ENCODE data around the gene PIP4K2A.
"Not testable (repeated sequence)": the region's sequence is repeated elsewhere in the genome, so short reads cannot be mapped to it uniquely, and the experiment has no call there.

PIP4K2A gene

DNA sequence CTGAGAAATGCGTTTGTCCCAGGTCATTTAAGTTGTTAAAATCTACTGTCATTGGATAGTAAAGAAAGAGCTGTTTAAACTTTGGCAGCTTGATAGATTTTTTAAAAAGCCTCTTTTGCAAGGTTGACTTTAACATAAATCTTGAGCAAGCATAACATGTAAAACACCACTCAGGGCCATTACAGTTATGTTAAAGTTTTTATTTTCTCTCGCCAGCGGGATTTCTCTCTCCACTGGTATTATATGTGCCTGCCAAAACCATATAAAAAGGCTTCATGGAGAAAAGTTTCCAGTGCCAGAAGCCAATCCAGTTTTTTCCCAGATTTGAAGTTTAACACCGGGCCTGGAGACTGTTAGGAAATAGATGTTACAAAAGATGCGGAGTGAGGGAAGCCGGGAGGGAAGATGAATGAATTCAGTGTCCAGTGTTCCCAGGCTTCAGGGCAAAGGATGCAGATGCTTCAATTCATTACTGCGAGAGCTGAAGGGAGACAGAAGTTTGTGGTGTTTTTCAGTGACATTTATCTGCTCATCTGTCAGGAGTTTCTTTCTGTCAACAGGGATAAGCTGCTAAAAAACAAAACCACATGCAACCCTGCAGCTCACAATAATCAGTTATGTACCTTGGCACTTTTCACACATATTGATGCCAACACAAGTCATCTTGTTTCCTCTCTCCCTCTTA is 213.6 kb downstream of the PIP4K2A start:
- H3K27ac ChIP-seq (ENCODE audit: low read depth, low read length), result no peak overlapping the region
- no peak overlapping the region for H3K4me3 ChIP-seq (ENCODE audit: low read depth in 1 of 2, low read length in 2 of 2)
- H3K27me3 ChIP-seq (ENCODE audit: control insufficient read depth in 1 of 2, insufficient read depth in 2 of 2, low read length in 2 of 2), result no peaks in the 10 kb centered on the region
- no peak overlapping the region for H3K9ac ChIP-seq (ENCODE audit: low read depth in 1 of 2, low read length in 2 of 2)
- H3K4me1 ChIP-seq (ENCODE audit: control insufficient read depth in 1 of 2, insufficient read depth in 2 of 2, low read length in 2 of 2), result no peaks in the 10 kb centered on the region
- no peaks in the 10 kb centered on the region for H3K9me3 ChIP-seq (ENCODE audit: control insufficient read depth in 1 of 2, low read length in 2 of 2)
- no peaks in the 10 kb centered on the region for H3K36me3 ChIP-seq (ENCODE audit: control insufficient read depth in 1 of 2, insufficient read depth in 2 of 2, low read length in 2 of 2)

DNA sequence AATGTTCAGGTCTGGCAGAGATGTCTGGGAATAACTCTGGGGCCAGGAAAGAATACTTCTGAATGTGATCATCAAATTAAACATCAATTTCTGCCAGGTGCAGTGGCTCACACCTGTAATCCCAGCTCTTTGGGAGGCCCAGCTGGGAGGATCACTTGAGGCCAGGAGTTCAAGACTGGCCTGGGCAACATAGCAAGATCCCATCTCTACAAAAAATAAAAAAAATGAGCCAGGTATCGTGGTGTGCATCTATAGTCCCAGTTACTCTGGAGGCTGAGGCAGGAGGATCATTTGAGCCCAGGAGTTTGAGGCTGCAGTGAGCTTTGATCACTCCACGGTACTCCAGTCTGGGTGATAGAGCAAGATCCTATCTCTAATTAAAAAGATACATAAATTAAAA is 214.4 kb downstream of the PIP4K2A start:
- H3K4me3 ChIP-seq (ENCODE audit: low read depth in 1 of 2, low read length in 2 of 2); H3K4me1 ChIP-seq (ENCODE audit: control insufficient read depth in 1 of 2, insufficient read depth in 2 of 2, low read length in 2 of 2); H3K27me3 ChIP-seq (ENCODE audit: control insufficient read depth in 1 of 2, insufficient read depth in 2 of 2, low read length in 2 of 2); H3K9ac ChIP-seq (ENCODE audit: low read depth in 1 of 2, low read length in 2 of 2); H3K27ac ChIP-seq (ENCODE audit: low read depth, low read length); H3K36me3 ChIP-seq (ENCODE audit: control insufficient read depth in 1 of 2, insufficient read depth in 2 of 2, low read length in 2 of 2); H3K9me3 ChIP-seq (ENCODE audit: control insufficient read depth in 1 of 2, low read length in 2 of 2): not testable (repeated sequence)

DNA sequence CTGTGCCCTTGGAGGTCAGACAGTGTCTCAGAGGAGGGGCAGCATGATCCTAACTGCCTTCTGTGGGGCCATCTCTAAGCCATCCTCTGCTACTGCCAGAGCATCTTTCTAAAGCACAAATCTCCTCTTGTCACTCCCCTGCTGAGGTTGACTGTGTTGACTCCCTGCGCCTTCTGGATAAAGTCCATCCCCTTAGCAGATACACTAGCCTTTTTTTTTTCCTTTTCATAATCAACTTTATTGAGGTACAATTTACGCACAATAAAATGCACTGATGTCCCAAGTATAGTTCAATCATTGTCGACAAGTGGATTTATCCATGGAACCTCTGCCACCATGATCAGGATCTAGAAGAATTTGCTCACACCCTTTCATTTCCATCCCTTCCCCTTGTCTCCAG is 219.0 kb downstream of the PIP4K2A start:
- H3K4me1 ChIP-seq (ENCODE audit: control insufficient read depth in 1 of 2, insufficient read depth in 2 of 2, low read length in 2 of 2), result peaks cover 17 to 32% of the 10 kb centered on the region in 2 donors
- H3K4me3 ChIP-seq (ENCODE audit: low read depth in 1 of 2, low read length in 2 of 2), result no peak overlapping the region
- no peak overlapping the region for H3K27ac ChIP-seq (ENCODE audit: low read depth, low read length)
- no peaks in the 10 kb centered on the region for H3K27me3 ChIP-seq (ENCODE audit: control insufficient read depth in 1 of 2, insufficient read depth in 2 of 2, low read length in 2 of 2)
- no peak overlapping the region for H3K9ac ChIP-seq (ENCODE audit: low read depth in 1 of 2, low read length in 2 of 2)
- no peaks in the 10 kb centered on the region for H3K36me3 ChIP-seq (ENCODE audit: control insufficient read depth in 1 of 2, insufficient read depth in 2 of 2, low read length in 2 of 2)
- H3K9me3 ChIP-seq (ENCODE audit: control insufficient read depth in 1 of 2, low read length in 2 of 2), result no peaks in the 10 kb centered on the region

DNA sequence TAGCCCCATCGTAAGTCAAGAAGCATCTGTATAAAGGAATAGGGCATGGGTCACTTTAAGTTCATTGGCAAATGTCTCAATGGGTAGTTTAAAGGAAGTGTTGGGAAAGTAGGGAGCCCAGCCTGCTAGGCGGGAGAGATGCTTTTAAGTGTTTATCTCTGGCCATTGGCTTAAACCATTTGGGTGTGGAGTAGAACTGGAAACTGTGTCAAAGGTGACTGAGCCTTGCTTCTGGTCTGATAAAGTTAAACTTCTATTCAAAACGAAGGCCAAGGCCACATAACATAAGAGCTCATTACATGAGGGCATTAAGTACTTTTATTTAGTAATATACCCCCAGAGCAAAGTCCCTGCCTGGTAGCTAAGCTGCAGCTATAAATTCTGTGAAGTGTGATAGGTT is 220.4 kb downstream of the PIP4K2A start:
- Histone ChIP-seq H3K27me3 (ENCODE audit: control insufficient read depth in 1 of 2, insufficient read depth in 2 of 2, low read length in 2 of 2) (no peaks in the 10 kb centered on the region), H3K27ac (ENCODE audit: low read depth, low read length) (no peak overlapping the region), H3K9ac (ENCODE audit: low read depth in 1 of 2, low read length in 2 of 2) (no peak overlapping the region), H3K4me3 (ENCODE audit: low read depth in 1 of 2, low read length in 2 of 2) (no peak overlapping the region), H3K36me3 (ENCODE audit: control insufficient read depth in 1 of 2, insufficient read depth in 2 of 2, low read length in 2 of 2) (no peaks in the 10 kb centered on the region), H3K4me1 (ENCODE audit: control insufficient read depth in 1 of 2, insufficient read depth in 2 of 2, low read length in 2 of 2) (peaks cover 17 to 32% of the 10 kb centered on the region in 2 donors), H3K9me3 (ENCODE audit: control insufficient read depth in 1 of 2, low read length in 2 of 2) (no peaks in the 10 kb centered on the region)

DNA sequence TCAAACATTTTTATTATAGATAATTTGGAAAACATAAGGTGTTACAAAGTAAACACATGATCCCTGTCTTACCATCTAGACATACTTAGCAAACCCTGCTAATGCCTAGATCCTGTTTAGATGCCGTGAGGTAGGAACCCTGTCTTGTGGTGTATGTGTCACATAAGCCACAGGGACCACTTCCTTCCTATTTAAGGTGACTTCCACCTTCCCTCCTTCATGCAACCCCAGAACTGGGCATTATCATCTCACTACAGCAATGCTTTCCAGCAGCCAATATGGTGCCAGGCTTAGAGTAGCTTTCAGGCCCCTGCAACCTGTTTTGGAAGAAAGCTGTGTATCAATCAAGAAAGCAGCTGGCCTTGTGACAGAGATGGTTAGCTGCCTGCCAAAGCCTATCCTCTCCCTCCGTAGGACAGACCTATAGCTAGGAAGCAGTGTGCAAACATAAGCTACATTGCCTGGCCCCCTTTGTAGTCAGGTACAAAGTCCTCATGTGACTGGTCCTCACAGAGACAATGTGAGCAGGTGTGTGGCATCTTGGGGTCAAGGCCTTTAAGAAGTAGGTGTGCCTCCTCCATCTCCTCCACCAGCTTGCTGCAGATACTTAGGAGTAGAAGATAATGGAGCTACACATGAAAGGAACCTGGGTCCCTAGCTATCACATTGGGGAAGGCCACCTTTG is 222.3 kb downstream of the PIP4K2A start:
- Histone ChIP-seq H3K36me3 (ENCODE audit: control insufficient read depth in 1 of 2, insufficient read depth in 2 of 2, low read length in 2 of 2) (no peaks in the 10 kb centered on the region), H3K27ac (ENCODE audit: low read depth, low read length) (no peak overlapping the region), H3K9me3 (ENCODE audit: control insufficient read depth in 1 of 2, low read length in 2 of 2) (no peaks in the 10 kb centered on the region), H3K4me1 (ENCODE audit: control insufficient read depth in 1 of 2, insufficient read depth in 2 of 2, low read length in 2 of 2) (peaks cover 17 to 36% of the 10 kb centered on the region in 2 donors), H3K27me3 (ENCODE audit: control insufficient read depth in 1 of 2, insufficient read depth in 2 of 2, low read length in 2 of 2) (no peaks in the 10 kb centered on the region), H3K9ac (ENCODE audit: low read depth in 1 of 2, low read length in 2 of 2) (no peak overlapping the region), H3K4me3 (ENCODE audit: low read depth in 1 of 2, low read length in 2 of 2) (no peak overlapping the region)

DNA sequence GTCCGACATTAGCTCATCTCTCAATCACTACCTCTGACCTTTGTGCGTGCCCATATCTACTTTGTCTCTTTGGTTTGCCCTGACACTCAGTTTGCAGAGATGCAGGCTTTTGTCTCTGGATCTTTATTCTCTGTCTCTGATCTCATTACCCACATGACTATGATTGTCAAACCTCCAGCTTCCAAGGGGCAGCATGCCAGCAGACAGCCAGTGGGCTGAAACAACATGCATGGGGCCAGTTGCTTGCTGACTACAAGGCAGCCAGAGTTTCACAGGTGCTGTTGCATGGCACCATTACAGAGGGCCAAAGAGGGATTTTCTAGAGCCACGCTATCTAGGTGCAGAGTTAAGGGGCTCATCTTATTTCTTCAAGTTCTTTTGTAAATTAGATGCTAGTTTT is 222.9 kb downstream of the PIP4K2A start:
- Histone ChIP-seq H3K9ac (ENCODE audit: low read depth in 1 of 2, low read length in 2 of 2) (no peak overlapping the region), H3K36me3 (ENCODE audit: control insufficient read depth in 1 of 2, insufficient read depth in 2 of 2, low read length in 2 of 2) (no peaks in the 10 kb centered on the region), H3K4me1 (ENCODE audit: control insufficient read depth in 1 of 2, insufficient read depth in 2 of 2, low read length in 2 of 2) (peaks cover 17 to 36% of the 10 kb centered on the region in 2 donors), H3K4me3 (ENCODE audit: low read depth in 1 of 2, low read length in 2 of 2) (no peak overlapping the region), H3K27me3 (ENCODE audit: control insufficient read depth in 1 of 2, insufficient read depth in 2 of 2, low read length in 2 of 2) (no peaks in the 10 kb centered on the region), H3K27ac (ENCODE audit: low read depth, low read length) (no peak overlapping the region), H3K9me3 (ENCODE audit: control insufficient read depth in 1 of 2, low read length in 2 of 2) (no peaks in the 10 kb centered on the region)

DNA sequence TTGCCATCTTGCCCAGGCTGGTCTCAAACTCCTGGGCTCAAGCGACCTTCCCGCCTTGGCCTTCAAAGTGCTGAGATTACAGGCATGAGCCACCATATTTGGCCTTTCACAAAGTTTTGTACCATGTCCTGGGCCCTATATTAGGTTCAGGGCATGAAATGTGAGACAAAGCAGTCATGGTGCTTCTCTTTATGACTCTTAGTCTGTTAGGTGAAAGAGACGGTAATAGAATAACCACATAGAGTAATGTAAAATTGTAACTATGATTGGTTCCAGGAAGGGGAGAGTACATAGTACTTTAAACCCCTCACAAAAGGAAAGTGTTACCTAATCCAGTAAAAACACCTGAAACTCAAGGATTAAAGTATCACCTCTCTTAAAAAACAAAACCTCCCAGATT is 224.4 kb downstream of the PIP4K2A start:
- Histone ChIP-seq H3K9ac (ENCODE audit: low read depth in 1 of 2, low read length in 2 of 2) (no peak overlapping the region), H3K27ac (ENCODE audit: low read depth, low read length) (no peak overlapping the region), H3K27me3 (ENCODE audit: control insufficient read depth in 1 of 2, insufficient read depth in 2 of 2, low read length in 2 of 2) (no peaks in the 10 kb centered on the region), H3K36me3 (ENCODE audit: control insufficient read depth in 1 of 2, insufficient read depth in 2 of 2, low read length in 2 of 2) (no peaks in the 10 kb centered on the region), H3K4me3 (ENCODE audit: low read depth in 1 of 2, low read length in 2 of 2) (no peak overlapping the region), H3K9me3 (ENCODE audit: control insufficient read depth in 1 of 2, low read length in 2 of 2) (no peaks in the 10 kb centered on the region), H3K4me1 (ENCODE audit: control insufficient read depth in 1 of 2, insufficient read depth in 2 of 2, low read length in 2 of 2) (peaks cover 13 to 33% of the 10 kb centered on the region in 2 donors)

DNA sequence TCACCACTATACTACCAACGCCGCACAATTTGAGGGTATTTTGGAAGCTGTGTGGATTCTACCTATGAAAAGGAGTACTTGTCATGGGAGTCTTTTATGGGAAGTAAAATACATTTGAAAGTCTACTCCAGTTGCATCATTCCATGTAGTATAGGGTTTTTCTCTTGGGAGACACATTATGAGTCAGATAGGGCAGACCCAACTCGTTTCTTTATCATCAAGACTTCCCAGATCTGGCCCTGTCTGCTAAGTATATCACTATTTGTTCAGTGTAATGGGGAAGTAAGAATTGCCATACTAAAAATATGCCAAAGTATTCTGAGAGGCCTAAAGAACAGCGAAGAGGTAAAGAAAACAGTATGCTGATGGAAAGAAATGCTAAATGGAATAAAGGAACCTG is 224.9 kb downstream of the PIP4K2A start:
- H3K27me3 ChIP-seq (ENCODE audit: control insufficient read depth in 1 of 2, insufficient read depth in 2 of 2, low read length in 2 of 2), result no peaks in the 10 kb centered on the region
- H3K27ac ChIP-seq (ENCODE audit: low read depth, low read length), result no peak overlapping the region
- peaks cover 8 to 28% of the 10 kb centered on the region in 2 donors for H3K4me1 ChIP-seq (ENCODE audit: control insufficient read depth in 1 of 2, insufficient read depth in 2 of 2, low read length in 2 of 2)
- H3K36me3 ChIP-seq (ENCODE audit: control insufficient read depth in 1 of 2, insufficient read depth in 2 of 2, low read length in 2 of 2), result no peaks in the 10 kb centered on the region
- H3K4me3 ChIP-seq (ENCODE audit: low read depth in 1 of 2, low read length in 2 of 2), result no peak overlapping the region
- H3K9me3 ChIP-seq (ENCODE audit: control insufficient read depth in 1 of 2, low read length in 2 of 2), result no peaks in the 10 kb centered on the region
- no peak overlapping the region for H3K9ac ChIP-seq (ENCODE audit: low read depth in 1 of 2, low read length in 2 of 2)

DNA sequence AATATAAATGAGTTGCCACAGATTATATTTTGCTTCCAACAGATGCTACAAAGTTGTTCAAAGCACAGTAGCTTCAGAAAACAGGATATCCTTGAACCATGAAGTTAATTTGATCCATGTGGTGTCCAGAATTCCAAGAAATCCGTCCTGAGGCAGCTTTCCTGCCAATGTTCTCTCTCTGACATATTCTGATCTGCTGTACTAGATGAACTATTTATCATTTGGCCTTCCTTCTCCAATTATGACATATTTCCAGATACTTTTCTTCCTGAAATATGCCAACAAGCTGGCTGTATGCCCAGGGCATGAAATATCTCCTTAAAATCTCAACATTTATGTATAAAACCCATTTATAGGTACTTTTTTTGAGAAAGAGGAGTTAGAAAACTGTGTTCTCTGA is 227.9 kb downstream of the PIP4K2A start:
- Histone ChIP-seq H3K9me3 (ENCODE audit: control insufficient read depth in 1 of 2, low read length in 2 of 2) (no peaks in the 10 kb centered on the region), H3K27ac (ENCODE audit: low read depth, low read length) (no peak overlapping the region), H3K36me3 (ENCODE audit: control insufficient read depth in 1 of 2, insufficient read depth in 2 of 2, low read length in 2 of 2) (no peaks in the 10 kb centered on the region), H3K9ac (ENCODE audit: low read depth in 1 of 2, low read length in 2 of 2) (no peak overlapping the region), H3K4me1 (ENCODE audit: control insufficient read depth in 1 of 2, insufficient read depth in 2 of 2, low read length in 2 of 2) (peaks cover 0 to 4% of the 10 kb centered on the region in 2 donors), H3K27me3 (ENCODE audit: control insufficient read depth in 1 of 2, insufficient read depth in 2 of 2, low read length in 2 of 2) (no peaks in the 10 kb centered on the region), H3K4me3 (ENCODE audit: low read depth in 1 of 2, low read length in 2 of 2) (no peak overlapping the region)
